Fibroblast of lung (primary cell): ENCODE measurements around the gene DLGAP3. TPM values are rescaled to one million over a fixed set of nuclear protein-coding genes. Genes with fewer than 3 reads are reported as not detected.

Source experiments
- DNase-seq, 2 donors: peaks; one replicate each; pipeline versions ENCODE4 v3.0.0 to v3.0.0-alpha.2; 2010; ENCODE audit warnings: low read depth in 2 of 2
- H2AFZ ChIP-seq: 2 replicates; pipeline ENCODE4 v1.5.1; 2012; ENCODE audit warnings: low read length, control low read depth, inconsistent platforms
- H3K27ac ChIP-seq: 2 replicates; pipeline ENCODE4 v1.5.1; 2011; ENCODE audit warnings: low read length, control low read depth; ENCODE audit not compliant: insufficient read depth
- H3K27me3 ChIP-seq: 2 replicates; pipeline ENCODE4 v1.5.1; 2011; ENCODE audit warnings: mild to moderate bottlenecking, low read length; ENCODE audit not compliant: control insufficient read depth, insufficient read depth
- H3K36me3 ChIP-seq: 2 replicates; pipeline ENCODE4 v1.5.1; 2011; ENCODE audit warnings: low read length; ENCODE audit not compliant: control insufficient read depth, insufficient read depth
- H3K4me1 ChIP-seq: 2 replicates; pipeline ENCODE4 v1.5.1; 2011; ENCODE audit warnings: low read length; ENCODE audit not compliant: control insufficient read depth, insufficient read depth; ENCODE audit errors: extremely low read depth
- H3K4me2 ChIP-seq: 2 replicates; pipeline ENCODE4 v1.5.1; 2011; ENCODE audit warnings: low read length, control low read depth; ENCODE audit not compliant: insufficient read depth; ENCODE audit errors: extremely low read depth
- H3K4me3 ChIP-seq, 4 experiments: fragments of 200-600 bp in 1 of 4; sonication (generic) in 1 of 4; replicated peaks in 1 of 4; 2 replicates each; pipeline ENCODE4 v1.5.1; 2011 to 2016; ENCODE audit warnings: low read length in 4 of 4, low read depth in 3 of 4, mild to moderate bottlenecking in 3 of 4, control low read depth in 2 of 4, inconsistent platforms in 1 of 4, mixed read lengths in 1 of 4; ENCODE audit not compliant: insufficient read depth in 1 of 4; ENCODE audit errors: control extremely low read depth in 1 of 4
- H3K79me2 ChIP-seq: 2 replicates; pipeline ENCODE4 v1.5.1; 2012; ENCODE audit warnings: mild to moderate bottlenecking, low read length, inconsistent platforms; ENCODE audit not compliant: control insufficient read depth, insufficient read depth
- H3K9ac ChIP-seq: 2 replicates; pipeline ENCODE4 v1.5.1; 2011; ENCODE audit warnings: mild to moderate bottlenecking, low read length, control low read depth; ENCODE audit not compliant: insufficient read depth
- H3K9me3 ChIP-seq: 2 replicates; pipeline ENCODE4 v1.5.1; 2012; ENCODE audit warnings: low read depth, low read length; ENCODE audit not compliant: control insufficient read depth, insufficient read depth
- H4K20me1 ChIP-seq: 2 replicates; pipeline ENCODE4 v1.5.1; 2011; ENCODE audit warnings: low read length; ENCODE audit not compliant: control insufficient read depth, insufficient read depth; ENCODE audit errors: extremely low read depth
- EZH2 ChIP-seq: IDR thresholded peaks from 2 replicates; pipeline ENCODE4 v1.5.1; 2012; ENCODE audit warnings: low read length, control low read depth, mild to moderate bottlenecking; ENCODE audit errors: missing control alignments
- polyA plus RNA-seq, 2 donors: library from polyadenylated mRNA; depleted of rRNA in 1 of 2; stranded (reverse) in 1 of 2; unstranded in 1 of 2; fragments of >200 nt; gene quantifications; 2 replicates each; pipeline ENCODE4 v1.2.1, GENCODE V29; 2011 to 2012; ENCODE audit warnings: missing spikeins in 1 of 2
- total RNA-seq: library from RNA; depleted of rRNA; stranded (reverse); fragments of >200 nt; gene quantifications from 2 replicates; pipeline ENCODE4 v1.2.1, GENCODE V29; 2014
- TF ChIP-seq, protein P1 (sequence below), 2 donors: IDR thresholded peaks in 1 of 2; conservative IDR thresholded peaks in 1 of 2; 1 replicate in 1 of 2; 2 replicates in 1 of 2; pipeline ENCODE4 v1.5.1; 2011 to 2012; ENCODE audit warnings: low read length in 2 of 2, control low read depth in 1 of 2, inconsistent platforms in 1 of 2, low read depth in 1 of 2, mild to moderate bottlenecking in 1 of 2

The DLGAP3 gene
- total and polyA plus RNA-seq, 2 donors (not counting 1 experiment from before 2014, with no cell fraction given), result not detected

- Histone ChIP-seq H3K9me3 (no peaks in the 10 kb centered on the region), H3K27me3 (no peaks in the 10 kb centered on the region), H3K27ac (no peak overlapping the region), H2AFZ (no peak overlapping the region), H3K9ac (no peak overlapping the region), H3K79me2 (no peaks in the 10 kb centered on the region), H3K4me3 (no peak overlapping the region), H3K4me2 (no peak overlapping the region), H3K36me3 (no peaks in the 10 kb centered on the region), H3K4me1 (no peaks in the 10 kb centered on the region), H4K20me1 (peaks cover 1% of the 10 kb centered on the region)
- TF ChIP-seq EZH2, result no peak
- TF ChIP-seq, protein P1, sequence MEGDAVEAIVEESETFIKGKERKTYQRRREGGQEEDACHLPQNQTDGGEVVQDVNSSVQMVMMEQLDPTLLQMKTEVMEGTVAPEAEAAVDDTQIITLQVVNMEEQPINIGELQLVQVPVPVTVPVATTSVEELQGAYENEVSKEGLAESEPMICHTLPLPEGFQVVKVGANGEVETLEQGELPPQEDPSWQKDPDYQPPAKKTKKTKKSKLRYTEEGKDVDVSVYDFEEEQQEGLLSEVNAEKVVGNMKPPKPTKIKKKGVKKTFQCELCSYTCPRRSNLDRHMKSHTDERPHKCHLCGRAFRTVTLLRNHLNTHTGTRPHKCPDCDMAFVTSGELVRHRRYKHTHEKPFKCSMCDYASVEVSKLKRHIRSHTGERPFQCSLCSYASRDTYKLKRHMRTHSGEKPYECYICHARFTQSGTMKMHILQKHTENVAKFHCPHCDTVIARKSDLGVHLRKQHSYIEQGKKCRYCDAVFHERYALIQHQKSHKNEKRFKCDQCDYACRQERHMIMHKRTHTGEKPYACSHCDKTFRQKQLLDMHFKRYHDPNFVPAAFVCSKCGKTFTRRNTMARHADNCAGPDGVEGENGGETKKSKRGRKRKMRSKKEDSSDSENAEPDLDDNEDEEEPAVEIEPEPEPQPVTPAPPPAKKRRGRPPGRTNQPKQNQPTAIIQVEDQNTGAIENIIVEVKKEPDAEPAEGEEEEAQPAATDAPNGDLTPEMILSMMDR (conservative IDR thresholded peaks at IDR 0.05 in 1 of 2, IDR thresholded peaks at IDR 0.05 in 1 of 2; ENCODE audit: low read depth in 1 of 2, low read length in 2 of 2), result no peak
- no peak for DNase-seq
Observed at GRCh38 chr1:34844252-34844634, 85.2 kb downstream of the DLGAP3 start.

DNA sequence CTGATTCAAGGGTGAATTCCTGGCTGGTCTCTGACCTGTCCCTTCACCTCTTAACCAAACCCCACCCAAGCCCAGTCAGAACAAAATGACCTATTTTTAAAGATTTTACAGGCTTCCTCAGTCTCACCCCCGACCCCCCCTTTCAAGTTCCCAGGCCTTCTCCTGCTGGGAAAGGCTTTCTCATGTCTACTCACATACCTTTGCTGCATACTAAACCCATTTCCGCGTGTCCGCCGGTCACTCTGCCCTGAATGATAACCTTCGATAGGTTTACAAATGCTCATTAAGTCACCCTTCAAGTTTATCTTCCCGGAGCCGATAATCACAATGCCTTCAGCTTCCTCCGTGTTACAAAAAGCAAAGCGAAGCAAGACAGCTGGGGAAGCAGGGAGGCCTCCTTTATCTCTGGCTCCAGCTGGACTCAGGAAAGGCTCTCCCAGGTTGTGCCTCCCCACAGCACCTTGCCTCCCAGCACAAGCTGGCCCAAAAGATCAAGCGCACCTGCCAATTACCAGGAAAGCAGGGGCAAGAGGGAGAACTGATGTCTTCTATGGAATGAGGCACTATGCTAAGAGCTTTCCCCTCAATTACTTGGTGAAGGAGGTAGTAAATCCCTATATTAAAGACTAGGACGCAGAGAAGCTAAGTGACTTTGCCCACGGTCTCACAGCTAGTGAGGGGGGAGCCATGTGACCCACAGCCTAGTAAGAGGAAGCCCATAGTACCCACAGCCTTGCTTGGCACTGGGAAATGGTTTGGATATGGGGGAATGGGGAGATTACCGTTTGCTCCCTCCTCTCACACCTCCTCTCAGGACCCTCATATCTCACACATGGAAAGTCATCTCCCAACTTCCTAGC lies 85.8 kb downstream of the DLGAP3 start:
- H4K20me1 ChIP-seq, result peaks cover 1% of the 10 kb centered on the region
- H2AFZ ChIP-seq, result no peak overlapping the region
- TF ChIP-seq, protein P1 (conservative IDR thresholded peaks at IDR 0.05 in 1 of 2, IDR thresholded peaks at IDR 0.05 in 1 of 2; ENCODE audit: low read depth in 1 of 2, low read length in 2 of 2), result no peak
- no peak for TF ChIP-seq EZH2
- no peaks in the 10 kb centered on the region for H3K27me3 ChIP-seq
- no peak overlapping the region for H3K4me3 ChIP-seq
- H3K79me2 ChIP-seq, result no peaks in the 10 kb centered on the region
- H3K4me1 ChIP-seq, result no peaks in the 10 kb centered on the region
- H3K4me2 ChIP-seq, result no peak overlapping the region
- no peaks in the 10 kb centered on the region for H3K36me3 ChIP-seq
- no peak overlapping the region for H3K9ac ChIP-seq
- H3K9me3 ChIP-seq, result no peaks in the 10 kb centered on the region
- DNase-seq, result no peak
- H3K27ac ChIP-seq, result no peak overlapping the region

GRCh38 chr1:34842952-34843371 lies 86.5 kb downstream of the DLGAP3 start:
- no peaks in the 10 kb centered on the region for H3K9me3 ChIP-seq
- H3K36me3 ChIP-seq, result no peaks in the 10 kb centered on the region
- TF ChIP-seq, protein P1 (conservative IDR thresholded peaks at IDR 0.05 in 1 of 2, IDR thresholded peaks at IDR 0.05 in 1 of 2; ENCODE audit: low read depth in 1 of 2, low read length in 2 of 2), result no peak
- no peak for TF ChIP-seq EZH2
- H3K9ac ChIP-seq, result no peak overlapping the region
- no peak for DNase-seq
- H3K27ac ChIP-seq, result no peak overlapping the region
- no peak overlapping the region for H3K4me3 ChIP-seq
- no peak overlapping the region for H3K4me2 ChIP-seq
- no peaks in the 10 kb centered on the region for H3K79me2 ChIP-seq
- H3K4me1 ChIP-seq, result no peaks in the 10 kb centered on the region
- no peaks in the 10 kb centered on the region for H4K20me1 ChIP-seq
- H2AFZ ChIP-seq, result no peak overlapping the region
- no peaks in the 10 kb centered on the region for H3K27me3 ChIP-seq
